ENCODE results near the gene EML1. TPM values are rescaled to one million over a fixed set of nuclear protein-coding genes. Genes with fewer than 3 reads are reported as not detected.
A peak's percentile ranks its signal among the peaks of the same experiment; 100 is the strongest.

EML1 gene
- total RNA-seq, 4 donors from 2014 or later, result 92.3 to 131 (median 119) TPM

DNA sequence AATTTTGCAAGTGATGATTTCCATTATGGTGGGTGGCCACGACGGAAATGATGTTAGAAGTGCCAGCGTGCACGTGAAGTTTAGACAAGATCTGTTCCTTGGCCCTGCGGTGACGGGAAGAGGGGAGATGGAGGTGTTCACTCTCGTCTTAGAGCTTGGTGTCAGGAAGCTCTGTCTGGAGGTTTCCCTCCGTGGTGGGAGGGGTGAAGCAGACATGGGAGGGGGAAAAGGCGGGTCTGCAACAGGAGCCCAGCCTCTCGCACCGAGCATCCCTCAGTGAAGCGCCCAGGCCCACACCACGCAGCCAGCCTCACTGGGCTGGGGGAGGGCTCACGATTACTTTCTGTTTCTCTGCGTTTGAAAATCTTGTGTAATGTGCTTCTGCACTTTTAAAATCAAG is 26.3 kb downstream of the EML1 start:
- intact Hi-C loops (cut with DNase I), result no loop called here
- Histone ChIP-seq H3K27ac (replicated peaks in 1 of 4) (peak overlapping the region in 1 of 4 donors; percentile 5), H3K4me3 (no peak overlapping the region), H3K4me1 (peaks cover 9 to 64% (median 36%) of the 10 kb centered on the region in 4 donors), H3K9me3 (no peaks in the 10 kb centered on the region), H3K36me3 (peaks cover 0 to 3% (median 0%) of the 10 kb centered on the region in 4 donors), H3K27me3 (no peaks in the 10 kb centered on the region)
- DNase-seq (ENCODE audit: extremely low spot score), result no peak
- 48% methylated on average over 14 of the region's 15 CpGs for WGBS
- no peak for TF ChIP-seq POLR2AphosphoS5 (IDR thresholded peaks at IDR 0.05)
- TF ChIP-seq, protein P1, sequence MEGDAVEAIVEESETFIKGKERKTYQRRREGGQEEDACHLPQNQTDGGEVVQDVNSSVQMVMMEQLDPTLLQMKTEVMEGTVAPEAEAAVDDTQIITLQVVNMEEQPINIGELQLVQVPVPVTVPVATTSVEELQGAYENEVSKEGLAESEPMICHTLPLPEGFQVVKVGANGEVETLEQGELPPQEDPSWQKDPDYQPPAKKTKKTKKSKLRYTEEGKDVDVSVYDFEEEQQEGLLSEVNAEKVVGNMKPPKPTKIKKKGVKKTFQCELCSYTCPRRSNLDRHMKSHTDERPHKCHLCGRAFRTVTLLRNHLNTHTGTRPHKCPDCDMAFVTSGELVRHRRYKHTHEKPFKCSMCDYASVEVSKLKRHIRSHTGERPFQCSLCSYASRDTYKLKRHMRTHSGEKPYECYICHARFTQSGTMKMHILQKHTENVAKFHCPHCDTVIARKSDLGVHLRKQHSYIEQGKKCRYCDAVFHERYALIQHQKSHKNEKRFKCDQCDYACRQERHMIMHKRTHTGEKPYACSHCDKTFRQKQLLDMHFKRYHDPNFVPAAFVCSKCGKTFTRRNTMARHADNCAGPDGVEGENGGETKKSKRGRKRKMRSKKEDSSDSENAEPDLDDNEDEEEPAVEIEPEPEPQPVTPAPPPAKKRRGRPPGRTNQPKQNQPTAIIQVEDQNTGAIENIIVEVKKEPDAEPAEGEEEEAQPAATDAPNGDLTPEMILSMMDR (IDR thresholded peaks at IDR 0.05), result no peak
- no peak for TF ChIP-seq POLR2A (IDR thresholded peaks at IDR 0.05; ENCODE audit: low read depth)
- no peak for TF ChIP-seq EP300 (IDR thresholded peaks at IDR 0.05)

GRCh38 chr14:99820702-99821331 is 27.6 kb downstream of the EML1 start:
- no peak for DNase-seq (ENCODE audit: extremely low spot score)
- Histone ChIP-seq H3K4me3 (no peak overlapping the region), H3K27me3 (no peaks in the 10 kb centered on the region), H3K9me3 (no peaks in the 10 kb centered on the region), H3K36me3 (peaks cover 0 to 3% (median 0%) of the 10 kb centered on the region in 4 donors), H3K27ac (replicated peaks in 1 of 4) (no peak overlapping the region), H3K4me1 (peaks cover 9 to 50% (median 28%) of the 10 kb centered on the region in 4 donors)
- TF ChIP-seq EP300 (IDR thresholded peaks at IDR 0.05) (no peak), POLR2AphosphoS5 (IDR thresholded peaks at IDR 0.05) (no peak), POLR2A (IDR thresholded peaks at IDR 0.05; ENCODE audit: low read depth) (no peak)
- TF ChIP-seq, protein P1 (IDR thresholded peaks at IDR 0.05), result no peak
- 87% methylated on average over 10 of the region's 10 CpGs for WGBS
- intact Hi-C loops (cut with DNase I), result no loop called here

DNA sequence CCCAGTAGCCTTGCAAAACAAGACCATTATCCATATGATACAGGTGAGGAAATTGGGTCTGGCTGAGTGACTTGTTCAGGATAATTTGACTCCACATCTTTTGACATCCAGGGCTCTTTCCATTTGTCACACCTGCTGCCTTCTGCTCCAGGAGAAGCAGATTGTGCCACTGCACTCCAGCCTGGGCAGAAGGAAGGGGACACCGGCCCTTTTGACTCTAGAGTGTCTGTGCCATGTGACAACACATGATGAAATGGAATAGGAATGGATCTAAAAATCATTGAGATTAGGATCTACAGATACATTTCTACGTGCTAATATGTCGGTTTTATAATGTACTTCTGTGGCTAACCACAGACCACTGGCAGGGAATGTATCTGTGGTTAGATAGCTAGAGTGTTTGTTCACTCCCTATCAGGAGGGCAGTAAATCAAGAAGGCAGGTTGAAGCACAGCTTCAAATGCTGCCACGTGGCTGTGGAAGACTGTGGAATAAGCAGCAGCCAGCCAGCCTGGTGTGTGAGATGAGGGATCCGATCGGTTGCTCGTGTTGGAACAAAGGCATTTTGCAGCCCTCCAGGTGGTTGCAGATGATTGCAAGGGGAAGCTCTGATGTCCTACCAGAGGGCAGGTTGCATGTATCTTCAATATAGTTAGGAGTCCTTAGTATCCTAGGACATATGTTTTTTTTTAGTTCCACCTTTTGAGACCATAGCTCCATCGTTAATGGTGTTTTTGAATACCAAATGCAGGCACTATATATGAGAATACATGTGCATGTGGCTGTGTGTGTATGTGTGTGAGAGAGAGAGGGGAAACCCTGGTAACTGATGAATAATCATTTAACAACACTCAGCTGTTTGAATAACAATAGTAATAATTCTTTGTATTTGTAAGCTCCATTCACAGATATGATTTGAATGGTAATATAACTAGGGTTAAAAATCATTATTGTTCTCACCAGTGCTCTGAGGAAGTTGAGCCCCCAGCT is 28.6 kb downstream of the EML1 start:
- WGBS, result 65% methylated on average over 8 of the region's 8 CpGs
- TF ChIP-seq POLR2A (IDR thresholded peaks at IDR 0.05; ENCODE audit: low read depth) (no peak), EP300 (IDR thresholded peaks at IDR 0.05) (no peak), POLR2AphosphoS5 (IDR thresholded peaks at IDR 0.05) (no peak)
- H3K4me3 ChIP-seq, result no peak overlapping the region
- H3K9me3 ChIP-seq, result no peaks in the 10 kb centered on the region
- H3K36me3 ChIP-seq, result peaks cover 0 to 3% (median 0%) of the 10 kb centered on the region in 4 donors
- H3K4me1 ChIP-seq, result peaks cover 9 to 41% (median 18%) of the 10 kb centered on the region in 4 donors
- H3K27ac ChIP-seq (replicated peaks in 1 of 4), result no peak overlapping the region
- DNase-seq (ENCODE audit: extremely low spot score), result no peak
- no peaks in the 10 kb centered on the region for H3K27me3 ChIP-seq
- intact Hi-C loops (cut with DNase I), result no loop called here

GRCh38 chr14:99822800-99823455 is 29.7 kb downstream of the EML1 start:
- Histone ChIP-seq H3K4me3 (no peak overlapping the region), H3K36me3 (peaks cover 0 to 3% (median 0%) of the 10 kb centered on the region in 4 donors), H3K27me3 (no peaks in the 10 kb centered on the region), H3K4me1 (peaks cover 4 to 29% (median 12%) of the 10 kb centered on the region in 4 donors), H3K9me3 (no peaks in the 10 kb centered on the region), H3K27ac (replicated peaks in 1 of 4) (no peak overlapping the region)
- TF ChIP-seq EP300 (IDR thresholded peaks at IDR 0.05) (no peak), POLR2AphosphoS5 (IDR thresholded peaks at IDR 0.05) (no peak)
- intact Hi-C loops (cut with DNase I), result no loop called here
- WGBS, result 76% methylated on average over 14 of the region's 18 CpGs
- no peak for DNase-seq (ENCODE audit: extremely low spot score)

DNA sequence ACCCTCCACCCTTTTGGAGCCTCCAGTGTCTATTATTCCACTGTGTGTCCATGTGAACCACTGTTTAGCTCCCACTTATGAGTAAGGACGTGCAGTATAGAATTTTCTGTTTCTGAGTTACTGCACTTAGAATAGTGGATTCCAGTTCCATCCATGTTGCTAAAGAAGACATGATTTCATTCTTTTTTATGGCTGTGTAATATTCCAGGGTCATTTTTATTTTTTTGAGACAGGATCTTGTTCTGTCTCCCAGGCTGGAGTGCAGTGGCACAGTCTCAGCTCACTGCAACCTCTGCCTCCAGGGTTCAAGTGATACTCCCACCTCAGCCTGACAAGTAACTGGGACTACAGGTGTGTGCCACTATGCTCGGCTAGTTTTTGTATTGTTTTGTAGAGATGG is 31.6 kb downstream of the EML1 start:
- Histone ChIP-seq H3K4me3 (no peak overlapping the region), H3K9me3 (no peaks in the 10 kb centered on the region), H3K36me3 (peaks cover 0 to 3% (median 0%) of the 10 kb centered on the region in 4 donors), H3K4me1 (peaks cover 4 to 25% (median 12%) of the 10 kb centered on the region in 4 donors), H3K27ac (replicated peaks in 1 of 4) (no peak overlapping the region), H3K27me3 (no peaks in the 10 kb centered on the region)
- WGBS, result 100% methylated on average over 2 of the region's 2 CpGs
- no peak for DNase-seq (ENCODE audit: extremely low spot score)
- intact Hi-C loops (cut with DNase I), result no loop called here
- TF ChIP-seq POLR2AphosphoS5 (IDR thresholded peaks at IDR 0.05) (no peak), POLR2A (IDR thresholded peaks at IDR 0.05; ENCODE audit: low read depth) (no peak), EP300 (IDR thresholded peaks at IDR 0.05) (no peak)
- TF ChIP-seq, protein P1 (IDR thresholded peaks at IDR 0.05), result no peak

Measured in esophagus muscularis mucosa (tissue), 4 donors.